ENCODE results near the gene XPO4. TPM values are rescaled to one million over a fixed set of nuclear protein-coding genes. Genes with fewer than 3 reads are reported as not detected.

Gene XPO4
- total and polyA plus RNA-seq, 2 of the 13 experiments (the other 11 are each of a cell fraction or from before 2014, with no cell fraction given) = 8.4 to 24.8 TPM

- no peak; the same call in 1 of the 2 replicates for TF ChIP-seq ZNF281 (CRISPR knock-in tag; IDR thresholded peaks at IDR 0.05; ENCODE audit: borderline replicate concordance)
- TF ChIP-seq TFE3 (CRISPR knock-in tag; IDR thresholded peaks at IDR 0.05) = no peak; the same call in 1 of the 2 replicates
- TF ChIP-seq ZNF766 (CRISPR knock-in tag; IDR thresholded peaks at IDR 0.05; ENCODE audit: borderline replicate concordance) = peak; percentile 65; the same call in 1 of the 2 replicates
- TF ChIP-seq IKZF1 (IDR thresholded peaks at IDR 0.05) = no peak
- TF ChIP-seq ZNF883 (CRISPR knock-in tag; IDR thresholded peaks at IDR 0.05; ENCODE audit: not compliant biosample characterization) = peak; percentile 82
- peak; percentile 52 for TF ChIP-seq IRF2 (CRISPR knock-in tag; IDR thresholded peaks at IDR 0.05)
- TF ChIP-seq RBAK (CRISPR knock-in tag; IDR thresholded peaks at IDR 0.05) = no peak
- TF ChIP-seq HOXD1 (CRISPR knock-in tag; IDR thresholded peaks at IDR 0.05) = no peak
- no peak for TF ChIP-seq ZNF318 (CRISPR knock-in tag; IDR thresholded peaks at IDR 0.05)
- TF ChIP-seq ZNF44 (CRISPR knock-in tag; IDR thresholded peaks at IDR 0.05) = no peak
- TF ChIP-seq ZFP37 (CRISPR knock-in tag; IDR thresholded peaks at IDR 0.05; ENCODE audit: borderline replicate concordance) = no peak
- no peak; the same call in 1 of the 2 replicates for TF ChIP-seq NCOA1 (CRISPR knock-in tag; IDR thresholded peaks at IDR 0.05)
- TF ChIP-seq ADNP (CRISPR knock-in tag; IDR thresholded peaks at IDR 0.05) = no peak
- no peak for TF ChIP-seq ZSCAN22 (CRISPR knock-in tag; IDR thresholded peaks at IDR 0.05)
- peak; percentile 70 for TF ChIP-seq PHF21A (CRISPR knock-in tag; IDR thresholded peaks at IDR 0.05)
- no peak for TF ChIP-seq BATF2 (CRISPR knock-in tag; IDR thresholded peaks at IDR 0.05)
These were observed 129.1 kb downstream of the XPO4 start, which contains the start of gene EEF1AKMT1 (continued) for GRCh38 chr13:20773194-20774080.

All from HepG2 (cell line).